Transverse colon (tissue), 4 donors: ENCODE measurements around the gene MTX1. TPM values are rescaled to one million over a fixed set of nuclear protein-coding genes. Genes with fewer than 3 reads are reported as not detected.

Experiments used
- DNase-seq: peaks from one replicate; pipeline ENCODE4 v3.0.0-alpha.2; 2019
- H3K27ac ChIP-seq, 4 donors: fragments of 200-600 bp; sonication (generic); 2 replicates each; pipeline ENCODE4 v1.5.1; 2016 to 2018; ENCODE audit warnings: inconsistent platforms in 4 of 4
- H3K27me3 ChIP-seq: fragments of 200-600 bp; sonication (generic); 2 replicates; pipeline ENCODE4 v1.5.1; 2017; ENCODE audit warnings: inconsistent platforms
- H3K36me3 ChIP-seq, 4 donors: fragments of 200-600 bp; sonication (generic); 2 replicates each; pipeline ENCODE4 v1.5.1; 2017 to 2019; ENCODE audit warnings: inconsistent platforms in 4 of 4
- H3K4me1 ChIP-seq, 4 donors: fragments of 200-600 bp; sonication (generic); 2 replicates each; pipeline ENCODE4 v1.5.1; 2017 to 2020; ENCODE audit warnings: inconsistent platforms in 4 of 4
- H3K4me3 ChIP-seq, 4 donors: fragments of 200-600 bp; sonication (generic); 1 replicate in 1 of 4; 2 replicates in 3 of 4; pipeline versions ENCODE4 v1.5.1 to v1.6.1; 2017 to 2019; ENCODE audit warnings: inconsistent platforms in 4 of 4
- H3K9me3 ChIP-seq, 2 donors: fragments of 200-600 bp; sonication (generic); 2 replicates each; pipeline ENCODE4 v1.5.1; 2017 to 2019; ENCODE audit warnings: inconsistent platforms in 2 of 2
- EP300 ChIP-seq: sonication (generic); formaldehyde crosslinking; IDR thresholded peaks from one replicate; pipeline ENCODE4 v1.6.1; 2017; ENCODE audit warnings: antibody characterized with exemption, low read depth
- POLR2A ChIP-seq: fragments of 450-650 bp; IDR thresholded peaks from one replicate; pipeline ENCODE4 v1.6.1; 2016; ENCODE audit warnings: antibody characterized with exemption, mild to moderate bottlenecking, moderate library complexity
- POLR2AphosphoS5 ChIP-seq, 3 donors: sonication (generic); formaldehyde crosslinking; IDR thresholded peaks; one replicate each; pipeline ENCODE4 v1.6.1; 2016; ENCODE audit warnings: antibody characterized with exemption in 3 of 3
- WGBS, 2 donors: methylation state at CpG; one replicate each; pipeline ENCODE4 v1.1.5; 2018; ENCODE audit warnings: low coverage in 1 of 2; 5-methylcytosine and 5-hydroxymethylcytosine counted together
- in situ Hi-C, 4 donors: fragments of 200-750 bp; cut with MboI; loops; one replicate each; pipeline versions ENCODE4 v1.15.0 to v1.15.1; 2017; ENCODE audit warnings: low sequenced_read_pairs in 3 of 4, low pct_ligation_motif_present in 1 of 4, low pct_unique_long_range_greater_than_20kb in 1 of 4
- intact Hi-C: fragments of 100-400 bp; cut with DNase I; formaldehyde crosslinking; loops from one replicate; pipeline ENCODE4 v1.15.1; 2023; ENCODE audit warnings: low total_unique reads
- total RNA-seq, 4 donors: library from RNA; depleted of rRNA; stranded (reverse); fragments of >200 nt; gene quantifications; one replicate each; pipeline ENCODE4 v1.1.0, GENCODE V29; 2016
- TF ChIP-seq, protein P1 (sequence below), 5 experiments: fragments of 200-600 bp in 3 of 5; fragments of 450-650 bp in 2 of 5; sonication (generic) in 3 of 5; IDR thresholded peaks; 1 replicate in 2 of 5; 2 replicates in 3 of 5; pipeline ENCODE4 v1.5.1; 2016 to 2017; ENCODE audit warnings: antibody characterized with exemption in 5 of 5, inconsistent platforms in 3 of 5, mild to moderate bottlenecking in 2 of 5, moderate library complexity in 1 of 5

MTX1 gene
- total RNA-seq, 4 donors from 2014 or later, result 24.3 to 64.0 (median 46.0) TPM

DNA sequence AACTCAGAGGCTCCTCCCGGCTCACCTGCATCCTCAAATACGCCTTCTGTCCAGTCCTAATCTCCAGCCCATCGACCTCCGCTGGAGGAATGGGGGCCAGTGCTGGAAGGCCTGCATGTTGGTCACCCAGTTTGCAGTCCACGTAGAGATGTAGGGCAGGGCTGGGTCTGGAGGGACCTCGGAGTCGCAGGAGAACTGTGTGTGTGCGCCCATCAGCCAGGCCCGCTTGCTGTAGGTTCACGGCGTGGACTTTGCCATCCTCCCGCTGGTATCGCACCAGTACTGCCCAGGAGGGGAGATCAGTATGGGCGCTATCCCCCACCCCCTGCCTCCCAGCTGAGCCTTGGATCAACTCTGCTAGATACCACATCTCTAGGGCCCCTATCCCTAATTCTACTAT, 3.5 kb upstream of the MTX1 start:
- Histone ChIP-seq H3K4me3 (no peak overlapping the region), H3K4me1 (peaks cover 24 to 29% (median 26%) of the 10 kb centered on the region in 4 donors), H3K9me3 (no peaks in the 10 kb centered on the region), H3K27me3 (no peaks in the 10 kb centered on the region), H3K27ac (no peak overlapping the region), H3K36me3 (no peaks in the 10 kb centered on the region)
- 90% methylated on average over 4 to 13 of the region's 14 CpGs for WGBS, 2 donors
- TF ChIP-seq POLR2AphosphoS5 (IDR thresholded peaks at IDR 0.05) (no peak), POLR2A (no peak), EP300 (no peak)
- TF ChIP-seq, protein P1, sequence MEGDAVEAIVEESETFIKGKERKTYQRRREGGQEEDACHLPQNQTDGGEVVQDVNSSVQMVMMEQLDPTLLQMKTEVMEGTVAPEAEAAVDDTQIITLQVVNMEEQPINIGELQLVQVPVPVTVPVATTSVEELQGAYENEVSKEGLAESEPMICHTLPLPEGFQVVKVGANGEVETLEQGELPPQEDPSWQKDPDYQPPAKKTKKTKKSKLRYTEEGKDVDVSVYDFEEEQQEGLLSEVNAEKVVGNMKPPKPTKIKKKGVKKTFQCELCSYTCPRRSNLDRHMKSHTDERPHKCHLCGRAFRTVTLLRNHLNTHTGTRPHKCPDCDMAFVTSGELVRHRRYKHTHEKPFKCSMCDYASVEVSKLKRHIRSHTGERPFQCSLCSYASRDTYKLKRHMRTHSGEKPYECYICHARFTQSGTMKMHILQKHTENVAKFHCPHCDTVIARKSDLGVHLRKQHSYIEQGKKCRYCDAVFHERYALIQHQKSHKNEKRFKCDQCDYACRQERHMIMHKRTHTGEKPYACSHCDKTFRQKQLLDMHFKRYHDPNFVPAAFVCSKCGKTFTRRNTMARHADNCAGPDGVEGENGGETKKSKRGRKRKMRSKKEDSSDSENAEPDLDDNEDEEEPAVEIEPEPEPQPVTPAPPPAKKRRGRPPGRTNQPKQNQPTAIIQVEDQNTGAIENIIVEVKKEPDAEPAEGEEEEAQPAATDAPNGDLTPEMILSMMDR (IDR thresholded peaks at IDR 0.05), result no peak
- in situ Hi-C loops, result no loop called here
- intact Hi-C loops, result no loop called here
- DNase-seq, result no peak

DNA sequence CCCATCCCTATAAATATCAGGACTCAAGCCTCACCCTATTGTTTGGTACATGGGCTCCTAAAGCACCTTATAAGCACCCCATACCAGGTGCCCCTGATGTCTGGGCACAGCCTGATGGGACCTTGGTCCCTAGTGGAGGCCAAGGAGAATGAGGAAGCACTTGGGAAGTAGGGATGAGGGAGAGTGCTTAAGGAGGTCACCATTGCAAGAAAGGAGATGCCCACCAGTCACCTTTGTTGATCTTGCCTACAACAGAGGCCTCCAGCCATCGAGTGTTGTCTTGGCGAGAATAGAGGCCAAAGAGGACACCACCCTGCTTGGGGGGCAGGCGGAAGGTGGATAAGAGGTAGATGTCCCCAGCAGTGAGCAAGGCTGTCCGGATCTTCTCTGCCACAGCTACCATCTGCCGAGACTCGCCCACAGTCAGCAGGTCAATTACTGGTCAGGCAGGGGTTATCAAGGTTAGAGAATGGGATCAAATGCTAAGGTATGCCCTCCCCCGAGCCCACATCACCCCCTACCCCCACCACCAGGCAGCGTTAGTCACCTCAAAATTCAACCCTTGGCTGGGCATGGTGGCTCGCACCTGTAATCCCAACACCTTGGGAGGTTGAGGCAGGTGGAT, 2.4 kb upstream of the MTX1 start:
- H3K4me1 ChIP-seq, result peaks cover 24 to 29% (median 26%) of the 10 kb centered on the region in 4 donors
- in situ Hi-C loops (no loop called here), intact Hi-C loops (no loop called here)
- TF ChIP-seq, protein P1 (IDR thresholded peaks at IDR 0.05), result no peak
- no peak for TF ChIP-seq EP300
- no peak for TF ChIP-seq POLR2A
- TF ChIP-seq POLR2AphosphoS5 (IDR thresholded peaks at IDR 0.05), result no peak
- H3K27ac ChIP-seq, result peak overlapping the region in 2 of 4 donors; percentile 98 to 99
- no peaks in the 10 kb centered on the region for H3K27me3 ChIP-seq
- no peaks in the 10 kb centered on the region for H3K36me3 ChIP-seq
- WGBS, 2 donors, result 70% methylated on average over 9 of the region's 9 CpGs; no CpG with 5 or more reads in 1 of the 2 donors
- no peaks in the 10 kb centered on the region for H3K9me3 ChIP-seq
- DNase-seq, result no peak
- H3K4me3 ChIP-seq, result no peak overlapping the region

DNA sequence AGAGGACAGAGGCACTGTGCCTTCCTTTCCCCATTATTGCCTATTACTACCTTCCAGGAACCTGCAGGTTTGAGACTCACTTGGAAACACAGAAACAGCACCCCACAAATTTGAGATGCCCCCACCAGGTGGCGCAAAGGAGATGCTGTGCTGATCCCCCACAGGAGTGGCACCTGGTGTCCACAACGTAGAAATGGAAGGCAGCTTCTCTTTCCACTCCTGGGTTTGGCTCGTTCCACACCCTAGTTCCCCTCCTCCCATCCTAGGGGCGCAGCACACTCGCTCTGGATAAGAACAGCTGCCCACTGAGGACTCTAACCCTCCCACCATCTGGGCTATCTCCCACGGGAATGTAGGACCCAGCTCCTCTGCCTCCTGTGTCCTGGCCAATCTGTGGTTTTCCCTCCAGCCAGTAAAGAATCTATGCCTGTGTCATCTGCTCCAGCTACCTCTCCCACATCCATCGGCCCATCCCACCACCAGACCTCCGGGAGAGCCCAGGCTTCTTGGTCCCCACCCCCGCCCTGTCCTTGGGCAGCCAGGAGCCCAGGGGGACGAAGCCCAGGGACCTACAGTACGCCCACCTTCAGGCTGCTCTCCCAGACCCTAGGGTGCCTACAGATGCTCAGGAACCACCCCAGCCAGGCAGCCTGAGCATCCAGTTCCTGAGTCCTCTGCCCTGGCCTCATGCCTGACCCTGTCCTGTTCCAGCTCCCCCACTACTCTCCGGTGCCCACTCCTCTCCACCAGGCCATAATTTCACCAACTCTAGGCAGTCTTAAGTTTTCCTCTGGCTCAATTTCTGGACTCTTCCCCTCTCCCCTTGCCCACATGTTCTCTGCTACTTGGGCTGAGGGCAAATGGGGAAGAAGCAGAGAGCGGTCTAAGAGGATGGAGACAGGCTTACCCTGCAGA, 1.3 kb upstream of the MTX1 start:
- H3K4me3 ChIP-seq, result peak overlapping the region in 2 of 4 donors; percentile 71 to 91
- H3K4me1 ChIP-seq, result peaks cover 24 to 29% (median 26%) of the 10 kb centered on the region in 4 donors
- 27 to 40% methylated on average over 1 to 13 of the region's 13 CpGs for WGBS, 2 donors
- DNase-seq, result peak; percentile 92
- intact Hi-C loops (no loop called here), in situ Hi-C loops (no loop called here)
- no peaks in the 10 kb centered on the region for H3K36me3 ChIP-seq
- no peaks in the 10 kb centered on the region for H3K9me3 ChIP-seq
- peak overlapping the region; percentile 96 to 99 (median 98) for H3K27ac ChIP-seq
- no peaks in the 10 kb centered on the region for H3K27me3 ChIP-seq
- TF ChIP-seq, protein P1 (IDR thresholded peaks at IDR 0.05), result peak; percentile 83 to 96 (median 90)
- TF ChIP-seq POLR2AphosphoS5 (IDR thresholded peaks at IDR 0.05) (peak in 1 of 3 donors; percentile 44), EP300 (no peak)
